GM12891 (cell line): ENCODE measurements around the gene SQOR.

ENCODE experiments used
- PAX5 ChIP-seq: IDR thresholded peaks from 2 replicates; pipeline ENCODE4 v1.6.1; 2011; ENCODE audit warnings: low read length, moderate library complexity, mild to moderate bottlenecking; ENCODE audit not compliant: insufficient read depth, severe bottlenecking
- POLR2A ChIP-seq: IDR thresholded peaks from 2 replicates; pipeline ENCODE4 v1.6.1; 2011; ENCODE audit warnings: low read depth, low read length, control low read depth
- POLR2AphosphoS5 ChIP-seq: IDR thresholded peaks from 2 replicates; pipeline ENCODE4 v1.6.1; 2011; ENCODE audit warnings: low read depth, low read length, control low read depth
- POU2F2 ChIP-seq: IDR thresholded peaks from 2 replicates; pipeline ENCODE4 v1.6.1; 2011; ENCODE audit warnings: low read depth, mild to moderate bottlenecking, control low read depth, low read length, moderate library complexity
- SPI1 ChIP-seq: IDR thresholded peaks from 2 replicates; pipeline ENCODE4 v1.6.1; 2011; ENCODE audit warnings: low read depth, low read length, control low read depth
- TAF1 ChIP-seq: IDR thresholded peaks from 2 replicates; pipeline ENCODE4 v1.6.1; 2011; ENCODE audit warnings: low read depth, low read length, control low read depth

DNA sequence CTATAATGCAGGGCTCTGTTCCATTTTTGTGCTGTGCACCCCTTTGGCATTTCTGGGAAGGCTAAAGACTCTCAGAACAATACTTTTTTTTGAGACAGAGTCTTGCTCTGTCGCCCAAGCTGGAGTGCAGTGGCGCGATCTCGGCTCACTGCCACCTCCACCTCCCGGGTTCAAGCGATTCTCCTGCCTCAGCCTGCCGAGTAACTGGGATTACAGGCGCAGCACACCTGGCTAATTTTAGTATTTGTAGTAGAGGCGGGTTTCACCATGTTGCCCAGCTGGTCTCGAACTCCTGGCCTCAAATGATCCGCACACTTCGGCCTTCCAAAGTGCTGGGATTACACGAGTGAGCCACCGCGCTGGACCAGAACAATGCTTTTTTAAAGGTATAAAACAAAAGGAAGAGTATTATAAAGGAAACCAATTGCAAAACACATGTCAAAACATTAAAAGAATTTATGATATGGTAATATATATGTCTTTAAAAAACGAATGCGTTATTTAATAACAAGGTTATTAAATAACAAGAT is 999 bp downstream of the SQOR start:
- TF ChIP-seq POLR2AphosphoS5 (no peak), POLR2A (no peak), POU2F2 (no peak), TAF1 (no peak), PAX5 (no peak), SPI1 (no peak)
